Chondrocyte (in vitro differentiated cells): ENCODE data around the gene MACROD2. TPM values are rescaled to one million over a fixed set of nuclear protein-coding genes. Genes with fewer than 3 reads are reported as not detected.

ENCODE experiments used
- DNase-seq: peaks from one replicate; pipeline ENCODE4 v3.0.0; 2021; ENCODE audit warnings: mixed read lengths, low spot score
- H3K27ac Mint-ChIP-seq: one replicate; pipeline ENCODE4 v1.8.0; 2021; ENCODE audit warnings: mild to moderate bottlenecking, moderate library complexity, mixed read lengths; ENCODE audit not compliant: unreplicated experiment
- H3K27me3 Mint-ChIP-seq: 2 replicates; pipeline ENCODE4 v1.8.0; 2021; ENCODE audit warnings: low read depth, mixed read lengths
- H3K36me3 Mint-ChIP-seq: 2 replicates; pipeline ENCODE4 v1.8.0; 2021; ENCODE audit warnings: low read depth, mixed read lengths
- H3K4me1 Mint-ChIP-seq: 2 replicates; pipeline ENCODE4 v1.8.0; 2021; ENCODE audit warnings: low read depth, mild to moderate bottlenecking, mixed read lengths
- H3K4me3 Mint-ChIP-seq: one replicate; pipeline ENCODE4 v1.8.0; 2021; ENCODE audit warnings: mild to moderate bottlenecking, moderate library complexity, mixed read lengths; ENCODE audit not compliant: unreplicated experiment
- H3K9me3 Mint-ChIP-seq: 2 replicates; pipeline ENCODE4 v1.8.0; 2021; ENCODE audit warnings: low read depth, mixed read lengths
- CTCF ChIP-seq: fragments of 200-600 bp; sonication (generic); IDR thresholded peaks from 2 replicates; pipeline ENCODE4 v1.5.0; 2021; ENCODE audit warnings: antibody characterized with exemption, mild to moderate bottlenecking, moderate library complexity
- total RNA-seq: library from RNA; stranded (reverse); gene quantifications from 3 replicates; pipeline ENCODE4 v1.2.1, GENCODE V29; 2021

MACROD2 gene
- total RNA-seq, 1 donor from 2014 or later: 3.2 TPM

GRCh38 chr20:15171016-15171415 lies 1175.7 kb downstream of the MACROD2 start:
- TF ChIP-seq CTCF: no peak
- H3K27ac Mint-ChIP-seq: no peak overlapping the region
- no peaks in the 10 kb centered on the region for H3K4me1 Mint-ChIP-seq
- H3K36me3 Mint-ChIP-seq: no peaks in the 10 kb centered on the region
- peaks cover 1% of the 10 kb centered on the region for H3K27me3 Mint-ChIP-seq
- H3K9me3 Mint-ChIP-seq: peaks cover 2% of the 10 kb centered on the region
- DNase-seq: no peak
- H3K4me3 Mint-ChIP-seq: no peak overlapping the region

DNA sequence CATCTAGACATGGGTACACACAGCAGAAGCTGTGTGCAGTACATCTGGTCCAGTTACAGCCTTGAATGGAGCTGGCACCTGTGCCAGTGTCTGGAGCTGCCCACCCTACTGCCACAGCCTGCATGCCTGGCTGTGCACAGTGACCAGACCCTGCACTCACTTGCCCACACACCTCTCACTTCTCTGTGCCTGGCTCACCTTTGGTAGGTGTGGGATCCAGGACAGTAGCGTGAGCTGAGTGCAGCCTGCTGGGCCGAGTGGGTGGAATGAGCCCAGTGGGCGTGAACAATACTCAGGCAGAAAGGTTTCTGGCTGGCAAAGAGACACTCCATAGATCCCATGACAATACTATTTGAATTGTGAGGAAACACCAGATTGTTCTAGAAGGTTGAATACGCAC lies 1181.6 kb downstream of the MACROD2 start:
- TF ChIP-seq CTCF: no peak
- Mint-ChIP-seq H3K9me3 (no peaks in the 10 kb centered on the region), H3K27me3 (peaks cover 5% of the 10 kb centered on the region), H3K36me3 (no peaks in the 10 kb centered on the region), H3K27ac (no peak overlapping the region), H3K4me1 (no peaks in the 10 kb centered on the region), H3K4me3 (no peak overlapping the region)
- no peak for DNase-seq

- no peak overlapping the region for H3K27ac Mint-ChIP-seq
- no peak for DNase-seq
- H3K9me3 Mint-ChIP-seq: no peaks in the 10 kb centered on the region
- H3K4me1 Mint-ChIP-seq: no peaks in the 10 kb centered on the region
- no peak overlapping the region for H3K4me3 Mint-ChIP-seq
- H3K27me3 Mint-ChIP-seq: peaks cover 5% of the 10 kb centered on the region
- no peaks in the 10 kb centered on the region for H3K36me3 Mint-ChIP-seq
- TF ChIP-seq CTCF: no peak
These were observed 1183.3 kb downstream of the MACROD2 start for GRCh38 chr20:15178581-15178980.

GRCh38 chr20:15179381-15179780 lies 1184.1 kb downstream of the MACROD2 start:
- H3K4me1 Mint-ChIP-seq: no peaks in the 10 kb centered on the region

DNA sequence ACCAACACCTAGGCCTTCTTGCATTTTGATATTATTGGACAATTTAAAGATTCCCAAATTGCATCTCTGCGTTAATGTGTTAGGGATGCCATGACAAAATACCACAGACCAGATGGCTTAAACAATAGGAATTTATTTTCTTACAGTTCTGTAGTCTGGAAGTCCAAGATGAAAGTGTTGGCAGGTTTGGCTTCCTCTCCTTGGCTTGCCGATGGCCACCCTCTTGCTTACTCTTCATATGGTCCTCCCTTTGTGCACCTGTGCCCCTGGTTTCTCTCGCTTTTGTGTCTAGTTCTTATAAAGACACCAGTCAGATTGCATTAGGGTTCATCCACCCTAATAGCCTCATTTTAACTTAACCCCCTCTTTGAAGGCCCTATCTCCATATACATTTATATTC lies 1184.5 kb downstream of the MACROD2 start:
- no peak for DNase-seq
- peaks cover 5% of the 10 kb centered on the region for H3K27me3 Mint-ChIP-seq
- TF ChIP-seq CTCF: no peak
- H3K9me3 Mint-ChIP-seq: no peaks in the 10 kb centered on the region
- no peak overlapping the region for H3K4me3 Mint-ChIP-seq
- H3K36me3 Mint-ChIP-seq: no peaks in the 10 kb centered on the region
- no peak overlapping the region for H3K27ac Mint-ChIP-seq
- H3K4me1 Mint-ChIP-seq: no peaks in the 10 kb centered on the region

More at GRCh38 chr20:15179381-15179780, 1184.1 kb downstream of the MACROD2 start:
- H3K27me3 Mint-ChIP-seq: peaks cover 5% of the 10 kb centered on the region
- DNase-seq: no peak
- TF ChIP-seq CTCF: no peak
- H3K27ac Mint-ChIP-seq: no peak overlapping the region
- H3K4me3 Mint-ChIP-seq: no peak overlapping the region
- no peaks in the 10 kb centered on the region for H3K36me3 Mint-ChIP-seq
- no peaks in the 10 kb centered on the region for H3K9me3 Mint-ChIP-seq
